NB4 (cell line): ENCODE measurements around the gene RASIP1.

ENCODE experiments used
- CTCF ChIP-seq: IDR thresholded peaks from one replicate; pipeline ENCODE4 v1.5.1; 2012; ENCODE audit warnings: low read depth, low read length
- MYC ChIP-seq: IDR thresholded peaks from 2 replicates; pipeline ENCODE4 v1.6.1; 2011; ENCODE audit warnings: low read depth, low read length
- POLR2A ChIP-seq: IDR thresholded peaks from 2 replicates; pipeline ENCODE4 v1.6.1; 2011; ENCODE audit warnings: mild to moderate bottlenecking; ENCODE audit not compliant: insufficient read length; ENCODE audit errors: extremely low read depth

GRCh38 chr19:48695743-48696352 is 44.6 kb downstream of the RASIP1 start, which contains the start of gene FUT2:
- TF ChIP-seq CTCF (no peak), MYC (no peak), POLR2A (no peak)
